HepG2 (cell line): ENCODE results near the gene R3HDM1. TPM values are rescaled to one million over a fixed set of nuclear protein-coding genes. Genes with fewer than 3 reads are reported as not detected.

Source experiments
- CENPX ChIP-seq: sonication (generic); formaldehyde crosslinking; IDR thresholded peaks from 2 replicates; pipeline ENCODE4 v1.9.0; 2021; ENCODE audit warnings: mild to moderate bottlenecking, missing genetic modification reagents, moderate library complexity
- CREM ChIP-seq, 2 experiments: sonication (generic) in 1 of 2; formaldehyde crosslinking in 1 of 2; IDR thresholded peaks; 2 replicates each; pipeline versions ENCODE4 v1.4.0 to v1.6.1; 2016 to 2020; ENCODE audit warnings: antibody characterized with exemption in 1 of 2, mild to moderate bottlenecking in 1 of 2, missing genetic modification reagents in 1 of 2
- HMG20A ChIP-seq: IDR thresholded peaks from 2 replicates; pipeline ENCODE4 v1.6.1; 2016; ENCODE audit warnings: borderline replicate concordance
- NFIB ChIP-seq: sonication (generic); formaldehyde crosslinking; IDR thresholded peaks from 2 replicates; pipeline ENCODE4 v1.9.0; 2021; ENCODE audit warnings: missing genetic modification reagents, mild to moderate bottlenecking, borderline replicate concordance
- RXRB ChIP-seq: IDR thresholded peaks from 2 replicates; pipeline ENCODE4 v1.6.1; 2016; ENCODE audit warnings: borderline replicate concordance, missing genetic modification reagents, missing compliant biosample characterization
- ZBTB1 ChIP-seq: sonication (generic); formaldehyde crosslinking; IDR thresholded peaks from 2 replicates; pipeline ENCODE4 v1.4.0; 2020; ENCODE audit warnings: missing genetic modification reagents, borderline replicate concordance
- polyA plus RNA-seq, 8 experiments: library from polyadenylated mRNA; depleted of rRNA in 3 of 8; stranded (reverse) in 7 of 8; unstranded in 1 of 8; fragments of >200 nt; fragmentation: Illumina TruSeq in 4 of 8; extraction: Trizol in 4 of 8; gene quantifications; 2 replicates each; pipeline versions ENCODE4 v1.2.1 to v1.2.3, GENCODE V29; 2011 to 2016; ENCODE audit warnings: low read depth in 4 of 8, missing spikeins in 1 of 8, mixed read lengths in 1 of 8; ENCODE audit not compliant: insufficient read depth in 1 of 8
- total RNA-seq, 5 experiments: library from RNA; depleted of rRNA; stranded (reverse); fragments of >200 nt; fragmentation: Illumina TruSeq; extraction: Trizol; gene quantifications; 2 replicates each; pipeline ENCODE4 v1.2.3, GENCODE V29; 2016; ENCODE audit warnings: low read depth in 1 of 5
- TF ChIP-seq, protein P1 (sequence below): sonication (generic); formaldehyde crosslinking; conservative IDR thresholded peaks from 2 replicates; pipeline ENCODE4 v1.8.0; 2022; ENCODE audit warnings: missing genetic modification reagents
- TF ChIP-seq, protein P2 (sequence below): conservative IDR thresholded peaks from 2 replicates; pipeline ENCODE4 v1.6.1; 2018; ENCODE audit warnings: missing genetic modification reagents
- TF ChIP-seq, protein P3 (sequence below): sonication (generic); formaldehyde crosslinking; IDR thresholded peaks from 2 replicates; pipeline ENCODE4 v1.8.1; 2022; ENCODE audit warnings: low read depth, mild to moderate bottlenecking, missing genetic modification reagents

R3HDM1 gene
- total and polyA plus RNA-seq, 2 of the 13 experiments (the other 11 are each of a cell fraction or from before 2014, with no cell fraction given), result 15.7 to 54.3 TPM

DNA sequence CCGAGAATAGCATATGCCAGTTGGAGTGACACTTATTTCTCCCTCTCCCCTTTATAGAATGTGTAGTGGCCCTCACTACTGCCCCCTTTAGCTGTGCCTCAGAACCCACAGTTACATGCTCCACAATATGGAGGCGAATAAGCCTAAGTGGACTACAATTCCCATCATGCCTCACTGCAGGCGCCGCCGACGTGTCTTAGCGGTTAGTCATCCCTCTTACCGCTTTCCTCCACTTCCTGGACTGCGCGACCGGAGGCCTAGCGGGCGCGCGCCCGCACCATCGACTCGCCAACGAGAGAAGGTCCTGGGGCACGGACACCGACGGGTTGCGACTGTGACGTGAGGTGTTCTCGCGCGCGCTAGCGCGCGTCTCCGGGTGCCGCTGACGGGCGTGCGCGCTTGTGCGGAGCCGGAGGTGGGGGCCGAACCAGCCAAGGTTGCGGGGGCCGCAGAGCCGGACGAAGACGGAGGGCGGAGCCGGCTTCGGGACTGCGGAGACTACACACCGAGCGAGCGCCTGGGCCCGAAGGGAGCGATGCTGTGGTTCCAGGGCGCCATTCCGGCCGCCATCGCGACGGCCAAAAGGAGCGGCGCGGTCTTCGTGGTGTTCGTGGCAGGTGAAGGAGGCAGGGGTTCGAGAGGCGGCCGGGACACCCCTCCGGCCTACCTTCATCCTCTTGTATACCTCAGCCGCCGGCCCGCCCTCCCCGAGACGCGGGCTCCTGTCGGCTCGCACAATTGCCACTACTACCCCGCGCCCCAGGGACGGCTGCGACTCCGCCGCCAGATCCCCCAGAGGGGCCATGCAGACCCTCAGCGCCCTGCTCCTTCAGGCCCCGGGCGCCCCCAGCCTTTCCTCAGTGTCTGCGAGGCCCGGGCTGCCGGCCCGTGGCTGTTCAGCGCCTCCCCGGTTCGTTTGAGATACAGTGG, 210.4 kb downstream of the R3HDM1 start, which contains the start of gene UBXN4 (continued):
- TF ChIP-seq, protein P1, sequence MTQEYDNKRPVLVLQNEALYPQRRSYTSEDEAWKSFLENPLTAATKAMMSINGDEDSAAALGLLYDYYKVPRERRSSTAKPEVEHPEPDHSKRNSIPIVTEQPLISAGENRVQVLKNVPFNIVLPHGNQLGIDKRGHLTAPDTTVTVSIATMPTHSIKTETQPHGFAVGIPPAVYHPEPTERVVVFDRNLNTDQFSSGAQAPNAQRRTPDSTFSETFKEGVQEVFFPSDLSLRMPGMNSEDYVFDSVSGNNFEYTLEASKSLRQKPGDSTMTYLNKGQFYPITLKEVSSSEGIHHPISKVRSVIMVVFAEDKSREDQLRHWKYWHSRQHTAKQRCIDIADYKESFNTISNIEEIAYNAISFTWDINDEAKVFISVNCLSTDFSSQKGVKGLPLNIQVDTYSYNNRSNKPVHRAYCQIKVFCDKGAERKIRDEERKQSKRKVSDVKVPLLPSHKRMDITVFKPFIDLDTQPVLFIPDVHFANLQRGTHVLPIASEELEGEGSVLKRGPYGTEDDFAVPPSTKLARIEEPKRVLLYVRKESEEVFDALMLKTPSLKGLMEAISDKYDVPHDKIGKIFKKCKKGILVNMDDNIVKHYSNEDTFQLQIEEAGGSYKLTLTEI (CRISPR knock-in tag), result no peak
- TF ChIP-seq, protein P2, sequence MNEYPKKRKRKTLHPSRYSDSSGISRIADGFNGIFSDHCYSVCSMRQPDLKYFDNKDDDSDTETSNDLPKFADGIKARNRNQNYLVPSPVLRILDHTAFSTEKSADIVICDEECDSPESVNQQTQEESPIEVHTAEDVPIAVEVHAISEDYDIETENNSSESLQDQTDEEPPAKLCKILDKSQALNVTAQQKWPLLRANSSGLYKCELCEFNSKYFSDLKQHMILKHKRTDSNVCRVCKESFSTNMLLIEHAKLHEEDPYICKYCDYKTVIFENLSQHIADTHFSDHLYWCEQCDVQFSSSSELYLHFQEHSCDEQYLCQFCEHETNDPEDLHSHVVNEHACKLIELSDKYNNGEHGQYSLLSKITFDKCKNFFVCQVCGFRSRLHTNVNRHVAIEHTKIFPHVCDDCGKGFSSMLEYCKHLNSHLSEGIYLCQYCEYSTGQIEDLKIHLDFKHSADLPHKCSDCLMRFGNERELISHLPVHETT (CRISPR knock-in tag), result peak; percentile 95
- peak; percentile 96 for TF ChIP-seq CREM (IDR thresholded peaks at IDR 0.05)
- TF ChIP-seq CREM (CRISPR knock-in tag; IDR thresholded peaks at IDR 0.05), result no peak
- TF ChIP-seq CENPX (CRISPR knock-in tag), result no peak
- TF ChIP-seq, protein P3, sequence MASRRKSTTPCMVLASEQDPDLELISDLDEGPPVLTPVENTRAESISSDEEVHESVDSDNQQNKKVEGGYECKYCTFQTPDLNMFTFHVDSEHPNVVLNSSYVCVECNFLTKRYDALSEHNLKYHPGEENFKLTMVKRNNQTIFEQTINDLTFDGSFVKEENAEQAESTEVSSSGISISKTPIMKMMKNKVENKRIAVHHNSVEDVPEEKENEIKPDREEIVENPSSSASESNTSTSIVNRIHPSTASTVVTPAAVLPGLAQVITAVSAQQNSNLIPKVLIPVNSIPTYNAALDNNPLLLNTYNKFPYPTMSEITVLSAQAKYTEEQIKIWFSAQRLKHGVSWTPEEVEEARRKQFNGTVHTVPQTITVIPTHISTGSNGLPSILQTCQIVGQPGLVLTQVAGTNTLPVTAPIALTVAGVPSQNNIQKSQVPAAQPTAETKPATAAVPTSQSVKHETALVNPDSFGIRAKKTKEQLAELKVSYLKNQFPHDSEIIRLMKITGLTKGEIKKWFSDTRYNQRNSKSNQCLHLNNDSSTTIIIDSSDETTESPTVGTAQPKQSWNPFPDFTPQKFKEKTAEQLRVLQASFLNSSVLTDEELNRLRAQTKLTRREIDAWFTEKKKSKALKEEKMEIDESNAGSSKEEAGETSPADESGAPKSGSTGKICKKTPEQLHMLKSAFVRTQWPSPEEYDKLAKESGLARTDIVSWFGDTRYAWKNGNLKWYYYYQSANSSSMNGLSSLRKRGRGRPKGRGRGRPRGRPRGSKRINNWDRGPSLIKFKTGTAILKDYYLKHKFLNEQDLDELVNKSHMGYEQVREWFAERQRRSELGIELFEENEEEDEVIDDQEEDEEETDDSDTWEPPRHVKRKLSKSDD, result peak; percentile 80
- TF ChIP-seq HMG20A, result no peak
- no peak for TF ChIP-seq RXRB
- no peak for TF ChIP-seq NFIB (CRISPR knock-in tag)
- no peak; the same call in 1 of the 2 replicates for TF ChIP-seq ZBTB1 (CRISPR knock-in tag)
